CD4-positive, alpha-beta T cell treated with Interleukin-15 for 1 hour (primary cell): ENCODE results near the gene FLYWCH1.

Experiments
- DNase-seq: peaks from one replicate; pipeline ENCODE4 v3.0.0-alpha.2; 2020

FLYWCH1 gene

GRCh38 chr16:2900526-2901075, 11.1 kb upstream of the FLYWCH1 start:
- no peak for DNase-seq

GRCh38 chr16:2902337-2903130, 9.2 kb upstream of the FLYWCH1 start:
- no peak for DNase-seq

- DNase-seq = peak; percentile 80
Measured at GRCh38 chr16:2904100-2904921, 7.4 kb upstream of the FLYWCH1 start.

GRCh38 chr16:2904922-2905240, 6.8 kb upstream of the FLYWCH1 start:
- no peak for DNase-seq

- peak; percentile 96 for DNase-seq
Measured at GRCh38 chr16:2905241-2905987, 6.3 kb upstream of the FLYWCH1 start.

- no peak for DNase-seq
Measured at GRCh38 chr16:2905988-2906387, 5.7 kb upstream of the FLYWCH1 start.

- DNase-seq = peak; percentile 78
Measured at GRCh38 chr16:2907084-2907753, 4.5 kb upstream of the FLYWCH1 start.

GRCh38 chr16:2910441-2910969, 1.2 kb upstream of the FLYWCH1 start:
- DNase-seq = no peak

GRCh38 chr16:2912330-2913199, 834 bp downstream of the FLYWCH1 start:
- DNase-seq = no peak

- DNase-seq = no peak
Measured at GRCh38 chr16:2913603-2914002, 1.9 kb downstream of the FLYWCH1 start.

GRCh38 chr16:2914233-2914632, 2.5 kb downstream of the FLYWCH1 start:
- no peak for DNase-seq

- DNase-seq = no peak
Measured at GRCh38 chr16:2915196-2915929, 3.6 kb downstream of the FLYWCH1 start.

- DNase-seq = peak; percentile 53
Measured at GRCh38 chr16:2919511-2920255, 8.0 kb downstream of the FLYWCH1 start.

- DNase-seq = no peak
Measured at GRCh38 chr16:2923481-2923880, 11.8 kb downstream of the FLYWCH1 start.

GRCh38 chr16:2924901-2925755, 13.4 kb downstream of the FLYWCH1 start:
- no peak for DNase-seq

- no peak for DNase-seq
Measured at GRCh38 chr16:2925951-2926649, 14.4 kb downstream of the FLYWCH1 start.

GRCh38 chr16:2926650-2926999, 14.9 kb downstream of the FLYWCH1 start:
- DNase-seq = no peak

- peak; percentile 87 for DNase-seq
Measured at GRCh38 chr16:2927010-2927646, 15.4 kb downstream of the FLYWCH1 start.
